DND-41 (cell line): Measurements from ENCODE around the gene CMTM7.
A peak's percentile ranks its signal among the peaks of the same experiment; 100 is the strongest.

Experiments used
- ATAC-seq: fragments of 200-7000 bp; cut with Tn5 transposase; 3 replicates; pipeline ENCODE4 v1.9.1; 2021; ENCODE audit warnings: low read depth; ENCODE audit not compliant: insufficient read depth
- DNase-seq: peaks from one replicate; pipeline ENCODE4 v3.0.0-alpha.2; 2020
- H2AFZ ChIP-seq: 2 replicates; pipeline ENCODE4 v1.6.0; 2012; ENCODE audit warnings: low read depth, low read length
- H3K27ac ChIP-seq: 2 replicates; pipeline ENCODE4 v1.5.1; 2012; ENCODE audit warnings: low read length, inconsistent platforms
- H3K27me3 ChIP-seq: fragments of 200-600 bp; sonication (generic); 2 replicates; pipeline ENCODE4 v1.6.0; 2012; ENCODE audit warnings: low read length, mild to moderate bottlenecking, inconsistent platforms; ENCODE audit not compliant: insufficient read depth, poor library complexity
- H3K36me3 ChIP-seq: 2 replicates; pipeline ENCODE4 v1.5.1; 2012; ENCODE audit warnings: low read length, inconsistent platforms; ENCODE audit not compliant: insufficient read depth
- H3K4me1 ChIP-seq: 2 replicates; pipeline ENCODE4 v1.5.1; 2012; ENCODE audit warnings: mild to moderate bottlenecking, low read length; ENCODE audit not compliant: insufficient read depth
- H3K4me2 ChIP-seq: 2 replicates; pipeline ENCODE4 v1.6.0; 2012; ENCODE audit warnings: mild to moderate bottlenecking, moderate library complexity, low read length, inconsistent platforms; ENCODE audit not compliant: insufficient read depth
- H3K4me3 ChIP-seq, 2 experiments: fragments of 200-600 bp in 1 of 2; shearing (Covaris generic) in 1 of 2; 2 replicates each; pipeline ENCODE4 v1.5.1; 2012 to 2016; ENCODE audit warnings: inconsistent platforms in 2 of 2, low read length in 2 of 2, mild to moderate bottlenecking in 2 of 2, low read depth in 1 of 2, moderate library complexity in 1 of 2
- H3K79me2 ChIP-seq: 2 replicates; pipeline ENCODE4 v1.6.0; 2012; ENCODE audit warnings: low read length, inconsistent platforms; ENCODE audit not compliant: insufficient read depth
- H3K9ac ChIP-seq: 2 replicates; pipeline ENCODE4 v1.6.0; 2012; ENCODE audit warnings: low read depth, mild to moderate bottlenecking, inconsistent platforms, low read length, moderate library complexity
- H3K9me3 ChIP-seq: 2 replicates; pipeline ENCODE4 v1.5.1; 2012; ENCODE audit warnings: low read length, moderate library complexity, mild to moderate bottlenecking, inconsistent platforms; ENCODE audit not compliant: insufficient read depth, severe bottlenecking
- H4K20me1 ChIP-seq: 2 replicates; pipeline ENCODE4 v1.6.0; 2012; ENCODE audit warnings: low read length; ENCODE audit not compliant: insufficient read depth
- EZH2 ChIP-seq: IDR thresholded peaks from 3 replicates; pipeline ENCODE4 v1.6.1; 2012; ENCODE audit warnings: borderline replicate concordance, low read depth, mild to moderate bottlenecking, moderate library complexity, low read length, inconsistent platforms; ENCODE audit not compliant: severe bottlenecking
- TF ChIP-seq, protein P1 (sequence below): IDR thresholded peaks from 2 replicates; pipeline ENCODE4 v1.5.1; 2012; ENCODE audit warnings: borderline replicate concordance, low read length, moderate library complexity, mild to moderate bottlenecking; ENCODE audit not compliant: poor library complexity, severe bottlenecking; ENCODE audit errors: extremely low read depth

Gene CMTM7

DNA sequence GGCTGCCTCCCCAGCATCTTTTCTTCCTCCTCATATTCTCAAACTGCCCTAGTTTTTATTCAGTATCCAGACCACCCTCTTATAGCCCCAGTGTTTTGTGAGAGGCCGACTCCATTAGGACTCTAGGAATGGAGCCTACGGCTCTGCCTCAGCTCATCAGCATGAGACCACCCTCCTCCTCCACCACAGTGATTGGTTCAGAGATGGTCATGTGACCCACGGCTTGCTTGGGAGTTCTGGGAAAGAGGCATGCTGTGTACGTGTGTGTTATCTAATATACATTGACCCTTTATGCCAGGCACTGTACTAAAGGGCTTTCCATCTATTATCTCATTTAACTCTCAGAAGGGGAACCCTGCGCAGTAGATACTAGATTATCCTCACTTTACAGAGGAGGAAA, 17.8 kb upstream of the CMTM7 start:
- Histone ChIP-seq H3K9ac (no peak overlapping the region), H3K4me1 (peaks cover 38% of the 10 kb centered on the region), H3K36me3 (no peaks in the 10 kb centered on the region), H4K20me1 (no peaks in the 10 kb centered on the region), H3K27me3 (no peaks in the 10 kb centered on the region), H3K27ac (no peak overlapping the region), H3K79me2 (no peaks in the 10 kb centered on the region), H3K4me3 (no peak overlapping the region), H3K4me2 (no peak overlapping the region), H2AFZ (no peak overlapping the region), H3K9me3 (no peaks in the 10 kb centered on the region)
- DNase-seq (no peak), ATAC-seq (no peak)
- TF ChIP-seq, protein P1, sequence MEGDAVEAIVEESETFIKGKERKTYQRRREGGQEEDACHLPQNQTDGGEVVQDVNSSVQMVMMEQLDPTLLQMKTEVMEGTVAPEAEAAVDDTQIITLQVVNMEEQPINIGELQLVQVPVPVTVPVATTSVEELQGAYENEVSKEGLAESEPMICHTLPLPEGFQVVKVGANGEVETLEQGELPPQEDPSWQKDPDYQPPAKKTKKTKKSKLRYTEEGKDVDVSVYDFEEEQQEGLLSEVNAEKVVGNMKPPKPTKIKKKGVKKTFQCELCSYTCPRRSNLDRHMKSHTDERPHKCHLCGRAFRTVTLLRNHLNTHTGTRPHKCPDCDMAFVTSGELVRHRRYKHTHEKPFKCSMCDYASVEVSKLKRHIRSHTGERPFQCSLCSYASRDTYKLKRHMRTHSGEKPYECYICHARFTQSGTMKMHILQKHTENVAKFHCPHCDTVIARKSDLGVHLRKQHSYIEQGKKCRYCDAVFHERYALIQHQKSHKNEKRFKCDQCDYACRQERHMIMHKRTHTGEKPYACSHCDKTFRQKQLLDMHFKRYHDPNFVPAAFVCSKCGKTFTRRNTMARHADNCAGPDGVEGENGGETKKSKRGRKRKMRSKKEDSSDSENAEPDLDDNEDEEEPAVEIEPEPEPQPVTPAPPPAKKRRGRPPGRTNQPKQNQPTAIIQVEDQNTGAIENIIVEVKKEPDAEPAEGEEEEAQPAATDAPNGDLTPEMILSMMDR, result no peak
- no peak for TF ChIP-seq EZH2

DNA sequence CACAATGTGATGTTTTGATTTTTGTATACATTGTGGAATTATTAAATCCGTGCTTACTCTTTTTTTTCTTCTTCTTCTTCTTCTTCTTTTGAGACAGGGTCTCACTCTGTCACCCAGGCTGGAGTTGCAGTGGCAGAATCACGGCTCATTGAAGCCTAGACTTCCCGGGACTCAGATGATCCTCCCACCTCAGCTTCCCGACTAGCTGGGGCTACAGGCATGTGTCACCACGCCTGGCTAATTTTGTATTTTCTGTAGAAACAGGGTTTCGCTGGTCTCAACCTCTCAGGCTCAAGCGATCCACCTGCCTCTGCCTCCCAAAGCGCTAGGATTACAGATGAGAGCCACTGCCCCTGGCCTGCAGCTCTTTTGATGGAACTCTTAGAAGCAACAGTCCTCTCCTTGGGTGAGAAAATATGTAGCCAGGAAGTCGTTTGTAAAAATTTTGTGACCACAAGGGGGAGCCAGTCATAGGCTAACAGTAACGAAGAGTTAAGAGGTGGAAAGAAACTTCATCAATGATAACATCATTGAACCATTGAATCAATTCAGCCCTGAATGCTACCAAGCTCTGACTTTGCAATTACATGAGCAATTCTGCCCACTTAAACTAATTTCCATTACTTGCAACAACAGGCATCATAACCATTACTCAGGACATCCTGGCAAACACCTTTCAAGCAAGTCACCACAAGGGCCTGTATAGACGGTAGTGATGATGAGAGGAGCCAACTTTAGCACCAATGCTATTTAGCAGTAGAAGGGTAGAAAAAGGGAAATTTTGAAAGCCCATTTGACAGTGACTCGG, 16.7 kb upstream of the CMTM7 start:
- peak overlapping the region; percentile 49; the same call in 1 of the 2 replicates for H2AFZ ChIP-seq
- H3K4me3 ChIP-seq, result no peak overlapping the region
- H3K4me1 ChIP-seq, result peaks cover 33% of the 10 kb centered on the region
- no peaks in the 10 kb centered on the region for H3K79me2 ChIP-seq
- no peaks in the 10 kb centered on the region for H3K27me3 ChIP-seq
- no peaks in the 10 kb centered on the region for H4K20me1 ChIP-seq
- H3K4me2 ChIP-seq, result no peak overlapping the region
- ATAC-seq (peak; percentile 58; the same call in 2 of the 3 replicates), DNase-seq (peak; percentile 75)
- H3K9ac ChIP-seq, result no peak overlapping the region
- no peaks in the 10 kb centered on the region for H3K36me3 ChIP-seq
- H3K27ac ChIP-seq, result peak overlapping the region; percentile 37
- no peak for TF ChIP-seq EZH2
- TF ChIP-seq, protein P1, result peak; percentile 71
- H3K9me3 ChIP-seq, result no peaks in the 10 kb centered on the region

DNA sequence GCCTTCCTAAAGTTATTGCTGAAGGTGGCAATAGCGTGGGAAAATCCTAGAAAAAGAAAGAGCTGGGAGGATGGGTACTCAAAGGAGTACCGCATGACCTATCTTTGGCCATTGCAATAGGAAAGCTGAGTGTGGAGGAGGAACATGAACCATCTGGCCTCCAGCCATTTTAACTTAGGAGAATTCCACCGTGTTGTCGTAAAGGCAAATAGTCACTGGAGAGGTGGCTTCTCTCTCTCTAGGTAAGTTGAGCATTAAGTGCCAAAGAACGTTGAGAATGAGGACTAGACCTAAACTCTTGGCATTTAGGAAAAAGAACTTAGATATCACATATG, 16.1 kb upstream of the CMTM7 start:
- DNase-seq (no peak), ATAC-seq (no peak)
- H3K79me2 ChIP-seq, result no peaks in the 10 kb centered on the region
- no peaks in the 10 kb centered on the region for H3K9me3 ChIP-seq
- H4K20me1 ChIP-seq, result no peaks in the 10 kb centered on the region
- TF ChIP-seq, protein P1, result no peak
- TF ChIP-seq EZH2, result no peak
- H3K9ac ChIP-seq, result no peak overlapping the region
- H3K4me2 ChIP-seq, result no peak overlapping the region
- H3K4me1 ChIP-seq, result peaks cover 28% of the 10 kb centered on the region
- no peak overlapping the region for H2AFZ ChIP-seq
- H3K27me3 ChIP-seq, result no peaks in the 10 kb centered on the region
- H3K36me3 ChIP-seq, result no peaks in the 10 kb centered on the region
- no peak overlapping the region for H3K27ac ChIP-seq
- no peak overlapping the region for H3K4me3 ChIP-seq
